Globus pallidus (tissue), 1 donor: ENCODE results near the gene CYP1B1.
"Not testable (repeated sequence)": the region's sequence is repeated elsewhere in the genome, so short reads cannot be mapped to it uniquely, and the experiment has no call there.

Source experiments
- DNase-seq: peaks from one replicate; pipeline ENCODE4 v3.0.0-alpha.2; 2015; ENCODE audit warnings: low spot score

The CYP1B1 gene

DNA sequence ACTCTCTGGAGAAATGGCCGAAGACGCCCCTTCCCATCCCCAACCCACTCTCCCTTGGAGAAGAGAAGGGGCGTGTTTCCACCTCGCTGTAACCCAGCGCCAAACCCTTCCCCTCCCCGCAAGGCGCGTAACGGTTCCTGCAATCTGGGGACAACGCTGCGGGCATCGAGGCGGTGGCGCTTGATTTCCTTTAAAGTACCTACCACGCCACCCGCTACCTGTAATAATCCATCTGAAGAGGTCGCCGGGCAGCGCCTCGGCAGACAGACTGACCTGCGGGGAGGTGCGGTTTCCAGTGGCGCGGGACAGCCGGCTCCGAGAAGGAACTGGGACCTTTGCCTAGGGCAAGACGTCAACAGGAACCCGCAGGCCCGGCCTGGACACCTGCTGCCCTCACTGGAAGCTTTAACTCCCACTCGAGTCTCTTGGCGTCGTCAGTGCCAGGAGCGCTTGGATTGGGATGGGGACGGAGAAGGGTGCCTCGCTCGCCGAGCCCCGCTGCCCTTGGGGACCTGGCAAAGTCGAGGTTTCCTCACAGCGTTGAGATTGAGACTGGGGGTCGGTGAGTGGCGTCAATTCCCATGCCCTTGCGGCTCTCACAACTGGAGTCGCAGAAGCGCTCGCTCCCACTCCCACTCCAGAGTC is at the start of gene CYP1B1:
Gene CYP1B1, minus strand, starts transcription at position 645 of the 645 bp plus-strand sequence. CDS start 763 bp downstream, outside the sequence.
- DNase-seq = no peak

- DNase-seq = no peak
Measured at GRCh38 chr2:38125007-38125406, 49.1 kb upstream of the CYP1B1 start.

DNA sequence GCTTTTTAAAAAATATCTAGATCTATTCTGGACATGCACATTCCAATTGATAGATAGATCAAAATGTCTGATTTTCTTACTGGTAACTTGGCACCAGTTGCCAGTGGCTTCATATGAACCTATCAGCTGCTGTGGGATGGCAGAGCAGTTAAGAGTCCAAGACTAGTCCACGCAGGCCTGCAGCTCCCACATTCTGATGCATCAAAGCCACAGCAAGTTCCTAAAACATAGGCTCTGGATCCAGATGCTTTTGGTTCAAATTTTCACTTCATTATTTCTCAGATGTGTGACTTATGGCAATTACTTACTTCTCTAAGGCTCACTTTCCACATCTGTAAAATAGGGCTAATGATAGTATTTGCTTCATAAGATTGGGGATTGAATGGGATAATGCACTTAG is 48.0 kb upstream of the CYP1B1 start:
- DNase-seq = no peak

DNA sequence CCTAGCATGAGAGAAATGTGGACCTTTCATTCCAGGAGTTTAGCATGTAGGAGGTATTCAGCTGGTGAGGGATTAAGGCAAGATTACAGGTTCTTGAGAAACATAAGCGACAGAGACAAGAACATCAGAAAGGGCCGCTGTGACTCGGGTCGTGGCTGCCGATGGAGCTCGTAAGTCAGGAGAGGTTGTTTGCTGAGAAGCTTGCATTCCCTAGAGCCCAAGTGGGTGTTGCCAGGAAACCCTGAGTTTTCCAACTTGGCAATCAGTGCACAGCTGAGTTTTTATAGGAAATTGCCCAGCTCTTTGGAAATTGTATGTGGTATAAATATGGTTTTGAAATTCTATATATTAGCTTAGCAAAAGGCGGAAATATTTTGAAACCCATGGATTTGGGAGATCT is 46.4 kb upstream of the CYP1B1 start:
- no peak for DNase-seq

- no peak for DNase-seq
Measured at GRCh38 chr2:38121481-38121880, 45.5 kb upstream of the CYP1B1 start.

DNA sequence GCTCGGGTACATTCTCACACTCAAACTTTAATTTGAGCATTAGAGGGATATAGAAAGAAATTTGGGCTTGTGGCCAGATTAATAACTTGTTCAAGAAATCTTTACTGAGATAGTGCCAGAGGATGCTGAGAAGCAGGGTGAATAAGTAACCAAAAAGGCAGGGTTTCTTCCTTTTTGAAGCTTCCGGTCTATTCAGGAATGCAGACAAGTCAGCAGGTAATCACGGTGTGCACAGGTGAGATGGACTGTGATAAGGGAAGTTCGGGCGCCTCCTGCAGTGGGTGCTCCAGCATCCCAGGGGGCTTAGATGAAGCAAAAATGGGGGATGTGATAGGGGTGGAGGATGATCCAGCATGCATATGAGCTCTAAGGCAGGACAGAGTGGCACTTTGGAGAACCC is 44.9 kb upstream of the CYP1B1 start:
- DNase-seq = no peak

DNA sequence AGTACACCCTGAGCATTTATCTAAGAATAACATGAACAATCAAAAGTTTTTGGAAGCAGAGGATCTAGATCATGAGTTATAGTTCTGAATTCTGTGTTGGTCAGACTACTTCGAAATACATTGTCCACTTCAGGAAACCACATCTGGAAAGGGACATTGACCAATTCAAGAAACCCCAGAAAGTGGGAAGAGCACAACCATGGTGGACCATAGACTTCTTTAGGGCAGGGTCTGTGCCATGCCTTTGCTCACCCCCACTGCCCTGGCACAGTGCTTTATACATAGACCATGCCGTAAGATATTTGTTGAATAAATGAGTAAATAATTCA is 44.3 kb upstream of the CYP1B1 start:
- DNase-seq = no peak

GRCh38 chr2:38116762-38117161 is 40.8 kb upstream of the CYP1B1 start:
- no peak for DNase-seq

GRCh38 chr2:38115216-38116032 is 39.5 kb upstream of the CYP1B1 start:
- peak; percentile 38 for DNase-seq

GRCh38 chr2:38113981-38114708 is 38.2 kb upstream of the CYP1B1 start:
- DNase-seq = no peak

GRCh38 chr2:38113051-38113450 is 37.1 kb upstream of the CYP1B1 start:
- DNase-seq = no peak

DNA sequence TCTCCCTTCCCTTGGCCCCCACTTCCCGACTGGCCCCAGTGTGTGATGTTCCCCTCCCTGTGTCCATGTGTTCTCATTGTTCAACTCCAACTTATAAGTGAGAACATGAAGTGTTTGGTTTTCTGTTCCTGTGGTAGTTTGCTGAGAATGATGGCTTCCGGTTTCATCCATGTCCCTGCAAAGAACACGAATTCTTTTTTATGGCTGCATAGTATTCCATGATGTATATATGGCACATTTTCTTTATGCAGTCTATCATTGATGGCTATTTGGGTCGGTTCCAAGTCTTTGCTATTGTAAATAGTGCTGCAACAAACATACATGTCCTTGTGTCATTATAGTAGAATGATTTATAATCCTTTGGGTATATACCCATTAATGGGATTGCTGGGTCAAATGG is 35.4 kb upstream of the CYP1B1 start:
- not testable (repeated sequence) for DNase-seq

- DNase-seq = no peak
Measured at GRCh38 chr2:38109732-38110181, 33.8 kb upstream of the CYP1B1 start.

DNA sequence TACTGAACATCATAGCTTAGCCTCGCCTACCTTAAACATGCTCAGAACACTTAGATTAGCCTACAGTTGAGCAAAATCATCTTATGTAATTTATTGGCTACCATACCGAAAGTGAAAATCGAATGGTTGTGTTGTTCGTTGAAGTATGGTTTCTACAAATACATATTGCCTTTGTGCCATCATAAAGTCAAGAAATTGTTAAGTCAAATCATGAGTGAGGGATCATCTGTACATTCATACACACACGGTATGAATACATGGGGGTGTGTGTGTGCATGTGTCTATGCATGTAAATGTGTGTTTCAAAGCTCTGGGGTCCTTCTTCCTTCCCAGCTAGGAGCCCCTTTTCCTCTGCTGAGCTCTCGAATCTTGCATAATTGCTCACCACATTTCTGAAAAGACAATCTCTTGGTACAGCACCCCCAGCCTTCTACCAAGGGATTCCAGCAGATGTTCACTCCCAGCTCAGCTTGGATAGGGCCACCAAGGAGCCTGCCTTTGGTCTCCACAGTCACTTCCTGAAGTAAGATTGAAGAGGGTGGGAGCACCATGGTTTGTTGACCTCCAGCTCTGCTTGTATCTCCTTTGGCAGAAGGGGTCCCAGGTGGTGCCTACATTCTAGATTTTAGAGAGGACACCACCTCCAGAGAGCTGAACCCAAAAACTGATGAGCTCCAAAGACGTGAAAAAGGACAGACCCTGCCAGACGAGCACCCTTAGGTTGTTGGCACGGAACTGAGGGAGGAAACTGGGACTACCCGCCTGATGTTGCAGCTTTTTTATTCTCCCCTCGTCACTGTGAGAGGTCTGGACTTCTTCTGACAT is 33.2 kb upstream of the CYP1B1 start:
- DNase-seq = no peak

DNA sequence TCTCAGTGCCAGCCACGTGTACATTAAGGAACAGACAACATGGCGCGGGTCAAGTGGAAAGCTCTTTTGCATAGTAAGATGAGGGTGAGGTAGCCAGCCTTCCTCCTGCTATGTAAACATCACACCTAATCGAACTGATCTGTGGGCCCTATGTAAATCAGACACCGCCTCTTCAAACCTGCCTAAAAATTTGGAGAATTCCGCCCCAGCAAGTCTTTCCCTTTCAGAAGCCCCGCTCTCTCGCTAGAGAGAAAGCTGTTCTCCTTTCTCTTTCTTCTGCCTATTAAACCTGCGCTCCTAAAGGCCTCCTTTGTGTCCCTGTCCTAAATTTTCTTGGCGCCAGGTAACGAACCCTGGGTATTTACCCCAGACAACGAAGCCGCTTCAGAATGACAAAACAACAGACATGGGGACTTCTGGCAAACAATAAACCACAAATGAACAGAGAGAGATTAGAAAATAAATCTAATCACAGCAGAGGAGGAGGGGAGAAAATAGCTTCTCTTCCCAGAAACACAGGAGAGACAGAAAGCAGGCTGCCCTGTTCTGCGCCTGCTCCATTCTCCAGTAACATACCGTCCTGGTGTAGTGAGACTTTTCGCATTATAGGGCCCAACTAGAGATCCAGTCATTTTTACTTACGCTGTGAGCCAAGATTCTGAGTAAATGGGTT is 31.9 kb upstream of the CYP1B1 start:
- DNase-seq = no peak

GRCh38 chr2:38106405-38107094 is 30.6 kb upstream of the CYP1B1 start:
- no peak for DNase-seq

- no peak for DNase-seq
Measured at GRCh38 chr2:38105922-38106321, 30.0 kb upstream of the CYP1B1 start.

DNA sequence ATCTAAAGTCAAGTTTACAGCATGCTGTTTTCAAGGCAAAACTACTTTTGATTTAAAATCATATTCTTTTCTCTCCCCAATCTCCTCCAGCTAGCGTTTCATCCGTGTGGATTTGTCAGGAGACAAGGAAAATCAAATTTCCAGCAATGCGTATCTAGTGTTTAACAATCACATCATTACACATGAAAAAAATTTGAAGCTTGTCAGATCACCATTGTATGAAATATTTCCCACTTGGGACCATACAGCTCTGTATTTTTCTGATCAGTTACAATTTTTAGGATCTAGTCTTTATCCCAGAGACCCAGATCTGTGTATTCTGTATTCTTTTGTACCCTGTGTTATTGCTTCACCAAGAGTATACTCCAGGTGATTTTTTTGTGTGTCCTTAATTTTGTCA is 28.6 kb upstream of the CYP1B1 start:
- no peak for DNase-seq

GRCh38 chr2:38100328-38100727 is 24.4 kb upstream of the CYP1B1 start:
- DNase-seq = no peak

- DNase-seq = no peak
Measured at GRCh38 chr2:38099099-38100028, 23.4 kb upstream of the CYP1B1 start.
